HG03558 (cell line): ENCODE results near the gene THBD.
"Not testable (repeated sequence)": the region's sequence is repeated elsewhere in the genome, so short reads cannot be mapped to it uniquely, and the experiment has no call there.

Source experiments
- ATAC-seq: cut with Tn5 transposase; IDR thresholded peaks from one replicate; pipeline ENCODE4 v1.9.1; 2021; ENCODE audit warnings: moderate number of reproducible peaks; ENCODE audit not compliant: unreplicated experiment; ENCODE audit errors: extremely low read depth

THBD gene

DNA sequence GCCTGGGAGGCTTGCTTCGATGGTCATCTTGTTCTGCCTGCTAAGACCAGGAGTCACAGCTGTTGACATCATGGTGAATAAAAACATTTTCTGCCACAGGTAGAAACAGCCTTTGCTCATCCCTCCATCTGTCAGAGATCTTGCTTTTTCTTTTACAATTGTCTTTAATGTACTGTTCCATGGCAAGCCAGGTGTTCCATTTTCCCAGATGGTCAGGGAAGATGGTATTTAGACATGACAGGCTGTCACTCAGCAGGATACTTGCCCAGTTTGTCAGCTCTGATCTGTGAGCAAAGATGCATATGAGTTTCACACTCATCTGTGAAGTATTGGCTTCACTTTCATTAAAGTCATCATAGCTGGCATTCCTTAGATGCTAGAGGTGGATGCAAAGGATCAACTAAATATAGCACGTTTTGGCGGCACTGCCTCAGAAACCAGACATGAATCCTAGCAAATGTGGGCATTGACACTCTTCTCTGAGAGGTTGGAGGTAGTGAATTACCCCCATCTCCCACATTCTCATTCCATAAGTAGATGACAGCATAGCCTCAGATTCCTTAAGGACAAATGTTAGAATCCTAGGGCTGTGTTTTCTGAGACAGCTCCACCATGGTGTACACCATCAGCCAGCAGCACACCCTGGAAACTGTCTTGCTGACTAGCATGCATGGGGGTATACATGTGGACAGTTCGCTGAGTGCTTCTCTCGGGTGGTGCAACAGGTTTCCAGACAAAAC, 10.2 kb downstream of the THBD start:
- no peak for ATAC-seq

DNA sequence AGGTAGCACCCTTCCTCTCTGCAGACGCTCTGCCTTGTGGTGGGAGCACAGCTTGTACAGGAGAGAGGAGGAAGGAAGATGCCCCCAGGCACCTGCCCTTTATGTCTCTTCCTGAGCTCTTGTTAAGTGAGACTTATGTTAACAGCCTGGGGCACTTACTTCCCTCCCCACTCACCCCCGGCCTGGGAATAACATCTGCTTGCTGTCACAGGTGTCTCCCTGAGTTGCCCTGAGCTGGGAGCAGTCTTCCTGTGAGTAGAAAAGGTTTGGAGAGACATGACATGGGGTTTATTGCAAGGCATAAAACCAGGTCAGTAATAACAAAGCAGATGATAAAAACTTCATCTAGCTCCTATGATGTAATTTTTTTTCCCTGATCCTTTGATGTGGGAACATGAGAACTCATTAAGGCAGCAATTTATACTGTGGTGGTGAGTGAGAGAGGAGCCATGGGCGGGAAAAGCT, 12.4 kb downstream of the THBD start:
- ATAC-seq: no peak

DNA sequence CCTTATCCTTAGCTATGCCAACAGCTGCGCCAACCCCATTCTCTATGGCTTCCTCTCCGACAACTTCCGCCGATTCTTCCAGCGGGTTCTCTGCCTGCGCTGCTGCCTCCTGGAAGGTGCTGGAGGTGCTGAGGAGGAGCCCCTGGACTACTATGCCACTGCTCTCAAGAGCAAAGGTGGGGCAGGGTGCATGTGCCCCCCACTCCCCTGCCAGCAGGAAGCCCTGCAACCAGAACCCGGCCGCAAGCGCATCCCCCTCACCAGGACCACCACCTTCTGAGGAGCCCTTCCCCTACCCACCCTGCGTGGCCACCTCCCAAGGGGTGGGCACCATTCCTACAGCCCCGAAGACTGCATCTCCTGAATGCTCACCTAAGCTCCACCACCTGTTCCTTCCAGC, 13.1 kb downstream of the THBD start:
- no peak for ATAC-seq

DNA sequence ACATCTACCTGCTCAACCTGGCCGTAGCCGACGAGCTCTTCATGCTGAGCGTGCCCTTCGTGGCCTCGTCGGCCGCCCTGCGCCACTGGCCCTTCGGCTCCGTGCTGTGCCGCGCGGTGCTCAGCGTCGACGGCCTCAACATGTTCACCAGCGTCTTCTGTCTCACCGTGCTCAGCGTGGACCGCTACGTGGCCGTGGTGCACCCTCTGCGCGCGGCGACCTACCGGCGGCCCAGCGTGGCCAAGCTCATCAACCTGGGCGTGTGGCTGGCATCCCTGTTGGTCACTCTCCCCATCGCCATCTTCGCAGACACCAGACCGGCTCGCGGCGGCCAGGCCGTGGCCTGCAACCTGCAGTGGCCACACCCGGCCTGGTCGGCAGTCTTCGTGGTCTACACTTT, 13.7 kb downstream of the THBD start:
- ATAC-seq: no peak

DNA sequence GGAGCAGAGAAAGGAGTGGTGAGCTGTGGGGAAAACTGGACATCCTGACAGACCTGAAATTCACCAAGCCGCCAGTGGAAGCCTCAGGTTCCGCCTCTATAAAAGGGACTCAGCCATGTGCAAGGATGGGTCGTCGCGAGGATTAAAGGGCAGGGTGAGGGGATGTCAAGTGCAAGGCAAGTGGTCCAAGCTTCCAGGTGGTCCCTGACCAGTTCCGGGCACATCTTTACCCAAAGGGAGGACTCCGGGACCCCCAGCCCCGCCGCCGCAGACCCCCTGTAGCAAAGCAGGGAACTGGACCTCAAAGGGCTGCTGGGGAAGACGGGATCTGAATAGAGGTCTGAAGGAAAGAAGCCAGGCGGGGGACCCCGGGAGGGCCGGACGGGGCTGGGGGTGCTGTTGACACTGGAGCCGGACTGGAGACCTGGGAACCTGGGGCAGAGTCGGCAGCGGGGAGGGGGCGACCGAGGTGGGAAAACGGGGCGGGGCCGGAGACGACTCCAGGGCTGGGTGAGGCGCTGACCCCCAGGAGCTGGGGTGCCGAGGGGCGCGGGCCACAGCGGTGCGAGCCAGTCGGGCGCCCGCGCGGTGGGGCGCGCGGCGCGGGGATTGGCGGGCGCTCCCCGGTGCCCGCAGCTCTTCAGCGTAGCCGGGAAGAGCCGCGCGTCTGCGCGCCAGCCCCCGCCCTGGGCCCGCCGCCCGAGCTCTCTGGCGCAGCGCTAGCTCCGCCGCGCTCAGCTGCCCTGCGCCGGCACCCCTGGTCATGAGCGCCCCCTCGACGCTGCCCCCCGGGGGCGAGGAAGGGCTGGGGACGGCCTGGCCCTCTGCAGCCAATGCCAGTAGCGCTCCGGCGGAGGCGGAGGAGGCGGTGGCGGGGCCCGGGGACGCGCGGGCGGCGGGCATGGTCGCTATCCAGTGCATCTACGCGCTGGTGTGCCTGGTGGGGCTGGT, 14.5 kb downstream of the THBD start, which contains the start of gene SSTR4:
Gene SSTR4 (plus strand): TSS at position 592 of the 951 bp plus-strand sequence. CDS start 172 bp downstream, at position 764.
- ATAC-seq: no peak

DNA sequence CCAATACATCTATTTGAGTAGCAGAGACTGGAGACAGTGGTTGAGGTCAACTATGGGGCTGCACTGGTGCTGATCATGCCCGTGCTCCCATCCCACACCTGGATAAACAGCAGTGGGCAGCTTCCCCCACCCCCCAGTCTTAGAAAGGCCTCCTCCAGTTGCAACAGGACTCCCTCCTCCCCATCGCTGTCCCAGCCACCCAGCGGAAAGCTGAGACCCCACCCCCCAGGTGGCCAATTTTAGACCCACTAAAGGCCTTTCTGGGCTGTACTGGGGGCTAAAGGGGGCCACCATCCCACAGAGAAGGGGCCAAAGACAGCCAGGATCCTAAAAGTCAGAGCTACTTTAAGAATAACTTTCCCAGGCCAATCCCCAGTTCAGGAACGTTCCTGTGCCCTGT, 15.6 kb downstream of the THBD start:
- no peak for ATAC-seq

DNA sequence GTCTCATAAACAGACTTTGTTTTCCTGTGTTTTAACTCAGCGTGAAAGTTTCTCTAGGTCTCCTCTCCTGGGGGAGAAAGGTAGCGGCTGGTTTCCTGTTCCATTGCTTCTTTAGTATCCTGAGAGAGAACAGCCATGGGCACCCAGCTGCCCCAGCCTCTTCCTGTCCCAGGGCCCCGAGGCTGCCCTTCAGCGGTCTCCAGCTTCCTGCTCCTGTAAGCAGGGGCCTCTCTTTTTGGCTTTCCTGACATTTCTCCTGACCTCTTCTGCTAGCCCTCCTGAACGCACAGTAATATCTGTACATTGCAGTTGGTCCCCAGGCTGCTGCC, 16.8 kb downstream of the THBD start:
- ATAC-seq: no peak

DNA sequence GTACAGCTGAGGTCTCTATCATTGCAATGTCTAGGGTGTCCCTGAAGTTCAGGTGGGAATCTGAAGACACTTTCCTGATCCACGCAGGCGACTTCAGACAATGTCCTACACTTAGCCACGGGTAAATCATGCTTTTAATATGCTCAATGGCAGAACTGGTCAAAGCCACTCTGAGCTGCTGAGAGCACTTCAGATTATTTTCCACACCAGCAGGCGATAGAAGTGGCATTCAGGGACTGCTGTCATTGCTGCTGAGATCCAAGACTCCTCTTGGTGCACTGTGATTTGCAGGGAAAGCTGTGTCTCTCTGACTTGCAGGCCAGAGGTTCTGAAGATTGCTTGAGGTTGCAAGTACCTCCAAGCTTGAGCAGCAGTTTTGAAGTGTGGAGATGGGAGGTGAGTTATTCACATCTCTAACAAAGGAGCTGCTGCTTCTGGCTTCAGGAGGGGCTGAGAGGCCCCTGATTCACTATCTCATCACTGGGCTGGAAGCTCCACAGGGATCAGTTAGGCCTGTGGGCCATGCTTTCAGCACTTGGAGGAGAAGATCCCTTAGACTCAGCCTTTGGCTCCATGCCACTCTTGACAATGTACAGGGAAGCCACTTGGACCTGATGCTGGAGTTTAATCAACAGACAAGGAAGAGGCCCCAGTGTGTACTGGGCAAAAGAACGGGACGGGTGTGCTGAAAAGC, 17.3 kb downstream of the THBD start:
- ATAC-seq: no peak

DNA sequence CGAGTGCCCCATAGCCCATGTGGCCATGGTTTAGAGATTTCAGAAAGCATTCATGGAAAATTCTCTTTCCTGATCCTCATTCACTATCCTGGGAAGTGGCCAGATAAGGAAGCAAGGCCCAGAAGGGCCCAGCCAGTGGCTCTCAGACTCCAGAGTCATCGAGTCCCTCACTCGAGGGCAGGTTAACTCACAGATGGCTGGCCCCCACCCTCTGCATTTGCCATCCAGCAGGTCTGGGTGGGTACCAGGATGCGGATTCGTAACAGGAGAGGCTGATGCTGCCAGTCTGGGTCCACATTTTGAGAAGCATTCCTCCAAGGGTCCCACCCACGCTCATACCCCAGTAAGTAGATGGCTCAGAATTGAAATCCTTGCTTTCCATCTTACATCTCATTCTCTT, 18.1 kb downstream of the THBD start:
- ATAC-seq: no peak

DNA sequence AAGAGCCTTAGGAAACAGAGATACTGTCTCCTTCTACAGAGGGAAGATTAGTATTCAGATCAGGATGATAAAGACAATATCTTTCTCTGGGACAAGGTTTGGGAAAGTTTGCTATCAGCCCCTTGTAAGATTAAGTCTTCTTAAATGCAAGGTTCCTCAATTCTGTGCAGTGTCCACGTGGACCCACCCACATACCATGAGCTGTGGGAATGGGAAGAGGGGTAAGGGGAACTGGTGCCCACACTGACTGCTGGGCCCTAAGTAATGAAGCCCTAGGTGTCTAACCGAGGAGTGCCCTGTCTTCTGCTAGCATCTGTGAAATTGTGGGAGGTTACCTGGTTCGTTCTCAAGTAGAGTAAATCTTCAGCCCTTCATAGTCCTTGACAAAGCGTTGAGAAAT, 20.1 kb downstream of the THBD start:
- no peak for ATAC-seq

DNA sequence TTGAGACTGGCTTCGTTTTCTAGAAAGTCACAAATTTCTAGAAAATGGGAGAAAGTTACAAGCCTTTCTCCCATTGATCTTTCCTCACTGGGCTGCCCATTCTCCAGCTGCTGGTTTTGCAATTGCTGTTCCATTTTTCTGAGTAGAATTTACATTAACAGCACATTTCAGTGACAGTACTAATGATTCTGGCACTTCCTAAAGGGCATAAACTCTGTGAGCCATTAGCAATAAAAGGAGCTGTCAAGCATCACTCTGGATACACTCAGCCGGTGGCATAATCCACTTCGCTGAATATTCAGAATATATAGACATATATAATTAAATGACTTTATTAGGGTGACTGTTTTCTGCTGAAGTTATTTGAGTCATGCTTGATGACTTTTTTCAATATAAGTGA, 21.1 kb downstream of the THBD start:
- ATAC-seq: no peak

DNA sequence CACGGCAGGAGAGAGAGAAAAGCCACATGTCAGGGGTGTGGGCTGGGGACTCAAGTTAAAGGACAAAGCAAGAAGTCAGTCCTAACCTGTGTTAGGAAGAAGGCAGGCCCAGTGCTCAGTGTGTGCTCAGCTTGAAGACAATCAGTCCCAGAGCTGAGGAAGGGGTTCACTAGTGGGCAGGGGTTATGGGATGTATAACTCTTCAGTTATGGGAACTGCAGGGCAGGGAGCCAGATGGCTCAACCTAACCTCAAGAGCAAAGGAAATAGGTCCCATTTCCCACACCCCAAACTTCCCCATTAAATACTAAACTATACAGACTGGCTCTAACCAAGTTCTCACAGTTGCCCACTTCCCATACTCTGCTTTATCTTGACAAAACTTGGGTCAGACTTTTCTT, 21.8 kb downstream of the THBD start:
- no peak for ATAC-seq

DNA sequence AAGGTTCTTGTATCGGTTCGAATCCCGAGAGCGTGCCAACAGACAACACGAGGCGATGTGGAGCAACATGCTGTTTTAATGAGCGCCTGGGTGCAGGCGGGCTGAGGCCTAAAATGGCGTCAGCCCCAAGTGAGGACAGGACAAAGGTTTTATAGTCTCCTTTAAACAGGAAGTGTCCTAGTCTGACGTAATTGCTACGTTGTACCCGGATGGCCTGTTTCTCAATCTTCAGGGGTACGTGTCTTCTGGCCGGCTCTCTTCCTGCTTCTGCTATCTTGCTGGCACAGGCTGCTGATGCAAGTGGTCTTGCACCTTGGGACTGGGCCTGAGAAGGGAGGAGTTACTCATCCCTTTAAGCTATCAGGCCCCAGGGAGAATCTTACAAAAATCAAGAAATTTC, 24.0 kb downstream of the THBD start:
- ATAC-seq: not testable (repeated sequence)

DNA sequence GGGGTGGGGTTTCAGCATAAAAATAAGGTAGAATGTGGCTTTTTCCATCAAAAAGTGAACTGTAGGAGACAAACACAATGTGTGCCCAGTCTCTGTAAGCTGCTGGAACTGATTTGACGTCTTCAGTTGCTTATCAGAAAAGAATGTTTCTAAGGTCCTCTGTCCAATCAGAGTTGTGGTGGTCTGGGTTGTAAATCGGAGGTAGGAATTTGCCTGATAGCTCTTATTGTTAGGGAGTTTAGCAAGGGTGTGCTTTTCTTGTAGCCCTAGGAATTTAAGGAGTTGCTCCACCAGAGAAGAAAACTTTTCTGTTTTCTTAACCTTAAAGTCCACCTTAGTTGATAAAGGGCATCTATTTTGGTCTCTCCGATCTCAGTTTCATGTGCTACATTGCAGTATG, 24.8 kb downstream of the THBD start:
- no peak for ATAC-seq

DNA sequence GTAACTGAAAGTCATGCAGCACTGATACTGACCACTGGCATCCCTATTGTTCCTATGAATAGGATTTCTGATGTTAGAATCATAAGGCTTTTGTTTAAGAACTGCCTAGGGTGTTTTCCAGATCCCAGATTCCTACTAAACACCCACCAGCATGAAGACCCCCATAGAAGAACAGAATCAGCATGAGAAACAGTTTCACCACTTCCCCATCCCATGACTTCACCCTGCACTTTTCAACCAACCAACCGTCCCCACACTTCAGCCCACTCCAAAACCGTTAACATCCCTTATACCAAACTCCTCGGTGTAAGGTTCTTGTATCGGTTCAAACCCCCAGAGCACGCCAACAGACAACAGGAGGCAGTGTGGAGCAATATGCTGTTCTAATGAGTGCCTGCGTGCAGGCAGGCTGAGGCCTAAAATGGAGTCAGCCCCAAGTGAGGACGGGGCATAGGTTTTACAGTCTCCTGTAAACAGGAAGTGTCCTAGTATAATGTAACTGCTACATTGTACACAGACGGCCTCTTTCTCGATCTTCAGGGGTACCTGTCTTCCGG, 25.8 kb downstream of the THBD start:
- ATAC-seq: no peak

DNA sequence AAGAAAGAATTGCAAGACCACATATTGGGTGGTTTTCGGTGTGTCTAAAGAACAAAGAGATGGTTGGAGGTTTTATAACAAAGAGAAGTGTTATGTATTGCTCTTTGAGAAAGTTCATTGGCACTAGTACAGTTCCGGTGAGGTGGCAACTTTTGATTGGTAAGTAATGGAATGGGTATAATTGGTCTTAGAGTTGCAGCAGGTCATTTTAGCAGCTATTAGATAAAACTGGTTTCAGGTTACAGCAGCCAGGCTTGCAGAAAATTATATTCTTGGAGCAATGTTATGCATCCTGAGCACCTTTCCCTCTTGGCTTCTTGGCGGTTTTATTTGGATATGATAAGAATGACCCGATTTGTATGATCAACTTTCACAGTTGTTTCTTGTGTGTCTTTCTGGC, 26.6 kb downstream of the THBD start:
- ATAC-seq: no peak

DNA sequence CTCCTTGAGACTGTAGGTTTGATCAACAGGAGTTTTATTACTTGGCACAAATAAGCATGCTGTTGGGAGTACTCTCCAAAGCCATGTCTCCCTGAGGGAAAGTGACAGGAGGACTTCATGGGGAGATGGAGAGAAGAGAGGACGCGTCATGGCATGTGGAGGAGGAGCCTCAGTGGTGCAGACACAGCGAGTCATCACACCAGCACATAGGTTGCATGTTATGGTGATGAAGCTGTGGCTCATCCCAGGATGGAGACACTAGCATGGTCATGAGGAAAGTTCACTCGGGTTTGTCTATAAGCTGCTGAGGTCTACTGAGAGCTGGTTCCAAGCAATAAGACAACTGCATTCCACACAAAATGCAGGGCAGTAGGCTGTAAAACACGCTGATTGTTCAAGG, 27.5 kb downstream of the THBD start:
- ATAC-seq: no peak

DNA sequence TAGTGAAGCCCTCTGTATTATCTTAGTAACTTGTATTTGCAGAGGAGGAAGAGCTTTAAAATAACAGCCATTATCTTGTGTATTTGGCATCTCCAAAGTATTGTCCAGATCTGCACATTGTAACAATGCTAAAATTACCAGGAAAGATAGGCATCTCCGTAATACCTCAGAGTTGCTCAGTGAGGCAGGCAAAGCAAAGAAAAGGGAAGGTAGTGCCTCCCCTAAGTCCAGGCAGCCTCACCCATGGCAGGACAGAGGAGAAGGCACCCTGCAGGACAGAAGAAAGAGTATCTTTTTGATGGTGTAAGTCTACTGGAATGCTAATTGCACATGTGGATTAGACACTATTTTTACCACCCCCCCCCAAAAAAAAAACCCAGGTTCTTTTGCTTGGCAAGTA, 27.9 kb downstream of the THBD start:
- ATAC-seq: no peak

DNA sequence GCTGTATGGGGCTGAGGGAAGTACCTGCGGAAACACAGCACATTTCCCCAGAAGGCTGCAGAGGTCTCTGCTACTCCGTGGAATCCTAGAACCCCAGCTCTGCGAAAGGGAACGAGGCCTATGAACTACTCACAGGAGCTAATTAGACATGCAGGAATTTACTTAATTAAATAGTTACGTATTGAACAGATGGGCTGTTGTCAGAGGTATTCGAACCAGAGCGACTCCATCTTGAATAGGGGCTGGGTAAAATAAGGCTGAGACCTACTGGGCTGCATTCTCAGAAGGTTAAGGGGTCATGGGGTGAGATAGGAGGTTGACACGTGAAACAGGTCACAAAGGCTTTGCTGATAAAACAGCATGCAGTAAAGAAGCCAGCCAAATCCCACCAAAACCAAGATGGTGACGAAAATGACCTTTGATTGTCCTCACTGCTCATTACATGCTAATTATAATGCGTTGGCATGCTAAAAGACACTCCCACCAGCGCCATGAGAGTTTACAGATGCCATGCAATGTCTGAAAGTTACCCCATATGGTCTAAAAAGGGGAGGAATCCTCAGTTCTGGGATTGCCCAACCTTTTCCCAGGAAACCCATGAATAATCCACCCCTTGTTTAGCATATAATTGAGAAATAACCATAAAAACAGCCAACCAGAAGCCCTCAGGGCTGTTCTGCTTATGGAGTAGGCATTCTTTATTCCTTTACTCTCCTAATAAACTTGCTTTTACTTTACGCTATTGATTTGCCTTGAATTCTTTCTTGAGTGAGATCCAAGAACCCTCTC, 29.0 kb downstream of the THBD start:
- ATAC-seq: no peak

DNA sequence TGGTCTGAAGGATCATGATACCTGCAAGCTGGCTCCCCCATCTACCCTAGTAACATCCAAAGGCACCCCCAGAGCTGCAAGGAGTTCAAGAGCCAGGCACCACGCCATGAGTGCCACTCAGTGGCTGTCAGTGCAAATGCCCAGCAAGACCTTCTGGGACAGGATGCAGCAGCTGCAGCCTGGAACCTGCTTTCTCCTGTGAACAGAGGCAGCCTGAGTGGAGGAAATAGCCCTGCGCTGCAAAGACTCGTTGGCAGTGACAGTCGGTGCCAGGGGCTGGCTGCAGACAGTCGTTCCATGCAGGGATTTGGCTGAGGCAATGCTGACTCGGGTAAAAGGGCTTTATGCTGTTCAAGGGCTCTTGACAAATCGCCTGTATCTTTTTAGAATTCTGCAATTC, 30.1 kb downstream of the THBD start:
- no peak for ATAC-seq
